Measurements from ENCODE around the gene LRMDA. TPM values are rescaled to one million over a fixed set of nuclear protein-coding genes. Genes with fewer than 3 reads are reported as not detected.

LRMDA gene
- total and polyA plus RNA-seq, 2 of the 8 experiments (the other 6 are each of a cell fraction or from before 2014, with no cell fraction given) = 0.86 to 2.8 TPM

- H3K36me3 ChIP-seq (ENCODE audit: control insufficient read depth in 2 of 4, insufficient read depth in 4 of 4, low read length in 3 of 4) = no peaks in the 10 kb centered on the region
- no peak overlapping the region for H2AFZ ChIP-seq (ENCODE audit: low read length)
- DNase-seq (ENCODE audit: low read depth in 1 of 2, low spot score in 2 of 2) = no peak
- no peak for TF ChIP-seq SP4 (IDR thresholded peaks at IDR 0.05; ENCODE audit: low read length)
- TF ChIP-seq RAD21 (IDR thresholded peaks at IDR 0.05 in 1 of 2, conservative IDR thresholded peaks at IDR 0.05 in 1 of 2; ENCODE audit: low read depth in 2 of 2, low read length in 2 of 2) = no peak
- no peak for TF ChIP-seq ATF2 (IDR thresholded peaks at IDR 0.05; ENCODE audit: low read length)
- TF ChIP-seq ATF3 (IDR thresholded peaks at IDR 0.05; ENCODE audit: insufficient read depth, low read depth, low read length) = no peak
- no peak for TF ChIP-seq EGR1 (IDR thresholded peaks at IDR 0.05; ENCODE audit: borderline replicate concordance, low read depth, low read length)
- no peak for TF ChIP-seq TCF12 (IDR thresholded peaks at IDR 0.05; ENCODE audit: low read depth, low read length)
- TF ChIP-seq RFX5 (IDR thresholded peaks at IDR 0.05; ENCODE audit: borderline replicate concordance, low read depth, low read length) = no peak
- no peak for TF ChIP-seq EZH2 (IDR thresholded peaks at IDR 0.05; ENCODE audit: low read depth, low read length, severe bottlenecking)
Observed at GRCh38 chr10:76044751-76045150, 613.3 kb downstream of the LRMDA start.

More at GRCh38 chr10:76044751-76045150, 613.3 kb downstream of the LRMDA start:
- no peak overlapping the region for H3K4ac ChIP-seq (replicated peaks; ENCODE audit: insufficient read length, low read depth, low read length)
- no peak overlapping the region for H3K9ac ChIP-seq (replicated peaks in 1 of 4; ENCODE audit: extremely low read depth in 1 of 4, low read depth in 3 of 4, low read length in 3 of 4)
- no peak overlapping the region for H3K4me2 ChIP-seq (ENCODE audit: insufficient read depth in 1 of 2, low read depth in 2 of 2, low read length in 2 of 2)
- no peak overlapping the region for H3K4me3 ChIP-seq (ENCODE audit: extremely low read depth in 1 of 4, insufficient read depth in 2 of 4, low read depth in 3 of 4, low read length in 4 of 4)
- no peak overlapping the region for H3K18ac ChIP-seq (ENCODE audit: extremely low read depth, low read length)
- H4K8ac ChIP-seq (ENCODE audit: extremely low read depth, insufficient read depth, low read length) = no peak overlapping the region
- H3K79me1 ChIP-seq (ENCODE audit: low read depth, low read length) = no peaks in the 10 kb centered on the region
- POLR2A ChIA-PET (ENCODE audit: partially characterized antibody) = no interaction called here
- no peaks in the 10 kb centered on the region for H4K20me1 ChIP-seq (replicated peaks in 1 of 2; ENCODE audit: control insufficient read depth in 1 of 2, insufficient read depth in 2 of 2, low read length in 2 of 2)
- H2AK5ac ChIP-seq (ENCODE audit: low read depth, low read length) = no peak overlapping the region
- peaks cover 0 to 1% (median 0%) of the 10 kb centered on the region in 4 experiments; a peak in 1 of 7 replicates for H3K27me3 ChIP-seq (replicated peaks in 1 of 4; ENCODE audit: control insufficient read depth in 3 of 4, extremely low read depth in 1 of 4, insufficient read depth in 3 of 4, low read length in 3 of 4)
- CTCF ChIA-PET (ENCODE audit: partially characterized antibody) = no interaction called here
- H3K23me2 ChIP-seq (ENCODE audit: low read depth, low read length) = no peaks in the 10 kb centered on the region
- H2BK20ac ChIP-seq (ENCODE audit: low read length) = no peak overlapping the region
- H3K4me1 ChIP-seq (replicated peaks in 1 of 4; ENCODE audit: control insufficient read depth in 3 of 4, insufficient read depth in 4 of 4, low read length in 3 of 4) = no peaks in the 10 kb centered on the region
- H4K91ac ChIP-seq (replicated peaks; ENCODE audit: insufficient read length, low read length) = no peak overlapping the region
- H3K23ac ChIP-seq (ENCODE audit: insufficient read length) = no peak overlapping the region
- H2BK15ac ChIP-seq (ENCODE audit: low read length) = no peak overlapping the region
- no peak overlapping the region for H2BK5ac ChIP-seq (ENCODE audit: low read depth, low read length)
- no peak for FAIRE-seq
- H2BK120ac ChIP-seq (replicated peaks; ENCODE audit: low read depth, low read length) = no peak overlapping the region
- H3K79me2 ChIP-seq (ENCODE audit: control insufficient read depth in 1 of 2, insufficient read depth in 2 of 2, low read length in 2 of 2) = no peaks in the 10 kb centered on the region
- no peak overlapping the region for H4K5ac ChIP-seq (ENCODE audit: insufficient read length, low read depth, low read length)
- no peak overlapping the region for H3K56ac ChIP-seq (replicated peaks; ENCODE audit: insufficient read length, low read depth, low read length)
- no peak overlapping the region for H3K27ac ChIP-seq (ENCODE audit: low read depth, low read length)
- H3K14ac ChIP-seq (ENCODE audit: insufficient read length) = no peak overlapping the region
- no peak overlapping the region for H2BK12ac ChIP-seq (ENCODE audit: low read depth, low read length)
- no peaks in the 10 kb centered on the region for H3K9me3 ChIP-seq (ENCODE audit: insufficient read depth in 2 of 2, low read depth in 1 of 2, low read length in 1 of 2)
